B cell (primary cell): ENCODE results near the gene NR5A1. TPM values are rescaled to one million over a fixed set of nuclear protein-coding genes. Genes with fewer than 3 reads are reported as not detected.

Experiments
- ATAC-seq: fragments of 200-7000 bp; cut with Tn5 transposase; one replicate; pipeline ENCODE4 v1.10.0; 2021; ENCODE audit warnings: low read depth, mild to moderate bottlenecking, moderate number of reproducible peaks, moderate library complexity
- CTCF ChIA-PET: fragments of 350-600 bp; sonication (Branson Sonifier 250); formaldehyde crosslinking; loops from one replicate; lab custom pipeline; 2021; ENCODE audit warnings: antibody characterized with exemption, inconsistent platforms; lab: Charles Lee
- POLR2A ChIA-PET: fragments of 350-600 bp; sonication (Branson Sonifier 250); formaldehyde crosslinking; loops from one replicate; lab custom pipeline; 2021; ENCODE audit warnings: antibody characterized with exemption; lab: Charles Lee
- DNase-seq: peaks from one replicate; pipeline ENCODE4 v3.0.0; 2013
- H2AFZ ChIP-seq: 2 replicates; pipeline ENCODE4 v1.6.1; 2012; ENCODE audit warnings: mild to moderate bottlenecking, low read depth, low read length; ENCODE audit not compliant: insufficient read depth, poor library complexity, severe bottlenecking
- H3K27ac ChIP-seq, 2 donors: 1 replicate in 1 of 2; 2 replicates in 1 of 2; pipeline ENCODE4 v1.5.1; 2012 to 2013; ENCODE audit warnings: low read length in 2 of 2, mild to moderate bottlenecking in 2 of 2, moderate library complexity in 1 of 2
- H3K27me3 ChIP-seq, 4 experiments: fragments of 200-600 bp in 1 of 4; sonication (generic) in 1 of 4; replicated peaks in 1 of 4; 1 replicate in 2 of 4; 2 replicates in 2 of 4; pipeline versions ENCODE4 v1.6.1 to v1.7.0; 2013 to 2016; ENCODE audit warnings: low read length in 3 of 4, mild to moderate bottlenecking in 2 of 4, mixed read lengths in 1 of 4, moderate library complexity in 1 of 4; ENCODE audit not compliant: insufficient read depth in 4 of 4, control insufficient read depth in 3 of 4; ENCODE audit errors: control extremely low read depth in 1 of 4
- H3K36me3 ChIP-seq, 2 experiments: replicated peaks in 1 of 2; 1 replicate in 1 of 2; 2 replicates in 1 of 2; pipeline versions ENCODE4 v1.6.1 to v1.7.1; 2013; ENCODE audit warnings: low read length in 1 of 2; ENCODE audit not compliant: insufficient read depth in 2 of 2, control insufficient read depth in 1 of 2; ENCODE audit errors: control extremely low read depth in 1 of 2, extremely low read depth in 1 of 2
- H3K4me1 ChIP-seq, 2 donors: fragments of 200-600 bp in 1 of 2; sonication (generic) in 1 of 2; 1 replicate in 1 of 2; 2 replicates in 1 of 2; pipeline versions ENCODE4 v1.5.1 to v1.6.1; 2013 to 2017; ENCODE audit warnings: low read length in 2 of 2; ENCODE audit not compliant: control insufficient read depth in 2 of 2, insufficient read depth in 2 of 2
- H3K4me2 ChIP-seq: replicated peaks from 2 replicates; pipeline ENCODE3; 2012; ENCODE audit warnings: mild to moderate bottlenecking, low read depth, low read length; ENCODE audit not compliant: poor library complexity, severe bottlenecking
- H3K4me3 ChIP-seq, 5 experiments: fragments of 200-600 bp in 1 of 5; sonication (generic) in 1 of 5; 1 replicate in 3 of 5; 2 replicates in 2 of 5; pipeline versions ENCODE4 v1.5.1 to v1.7.0; 2011 to 2016; ENCODE audit warnings: low read length in 4 of 5, mild to moderate bottlenecking in 4 of 5, low read depth in 2 of 5, control low read depth in 1 of 5, moderate library complexity in 1 of 5; ENCODE audit not compliant: insufficient read depth in 1 of 5; ENCODE audit errors: control extremely low read depth in 1 of 5, extremely low read depth in 1 of 5
- H3K79me2 ChIP-seq: fragments of 200-600 bp; sonication (generic); one replicate; pipeline ENCODE4 v1.6.0; 2016; ENCODE audit warnings: low read length; ENCODE audit not compliant: control insufficient read depth, insufficient read depth
- H3K9ac ChIP-seq: fragments of 200-600 bp; sonication (generic); 2 replicates; pipeline ENCODE4 v1.6.1; 2017; ENCODE audit warnings: mild to moderate bottlenecking, low read length, moderate library complexity
- H3K9me3 ChIP-seq, 3 donors: one replicate each; pipeline versions ENCODE4 v1.6.1 to v1.7.1; 2013; ENCODE audit warnings: low read length in 2 of 3; ENCODE audit not compliant: control insufficient read depth in 2 of 3, insufficient read depth in 1 of 3; ENCODE audit errors: control extremely low read depth in 1 of 3
- H4K20me1 ChIP-seq: 2 replicates; pipeline ENCODE4 v1.6.0; 2012; ENCODE audit warnings: mild to moderate bottlenecking, low read length; ENCODE audit not compliant: insufficient read depth, control insufficient read depth, poor library complexity, severe bottlenecking
- H3K27ac Mint-ChIP-seq: one replicate; pipeline ENCODE4 v1.8.0; 2021; ENCODE audit warnings: mixed read lengths
- H3K27me3 Mint-ChIP-seq: one replicate; pipeline ENCODE4 v1.8.0; 2021; ENCODE audit warnings: mixed read lengths
- H3K4me1 Mint-ChIP-seq: one replicate; pipeline ENCODE4 v1.8.0; 2021; ENCODE audit warnings: mixed read lengths
- H3K4me3 Mint-ChIP-seq: one replicate; pipeline ENCODE4 v1.8.0; 2021; ENCODE audit warnings: mixed read lengths
- H3K9me3 Mint-ChIP-seq: one replicate; pipeline ENCODE4 v1.8.0; 2022; ENCODE audit warnings: mixed read lengths; ENCODE audit not compliant: insufficient read depth
- CTCF ChIP-seq: fragments of 200-600 bp; IDR thresholded peaks from one replicate; pipeline ENCODE4 v1.8.0; 2022; ENCODE audit warnings: antibody characterized with exemption, mild to moderate bottlenecking
- EZH2 ChIP-seq: IDR thresholded peaks from 2 replicates; pipeline ENCODE4 v1.6.1; 2012; ENCODE audit warnings: borderline replicate concordance, low read depth, mild to moderate bottlenecking, moderate library complexity, low read length; ENCODE audit not compliant: insufficient read depth, poor library complexity, severe bottlenecking
- WGBS: methylation state at CpG from one replicate; pipeline ENCODE4 v1.1.5; 2013; ENCODE audit warnings: missing lambda C conversion rate; ENCODE audit not compliant: insufficient coverage; 5-methylcytosine and 5-hydroxymethylcytosine counted together
- intact Hi-C: fragments of 100-400 bp; cut with micrococcal nuclease; formaldehyde crosslinking; loops from one replicate; pipeline ENCODE4 v1.10.0; 2022
- polyA plus RNA-seq: library from polyadenylated mRNA; depleted of rRNA; stranded (reverse); fragments of >200 nt; gene quantifications from 2 replicates; pipeline ENCODE4 v1.2.3, GENCODE V29; 2012
- total RNA-seq, 2 donors: library from RNA; stranded (reverse); fragments of 120-200 nt in 1 of 2; gene quantifications; 1 replicate in 1 of 2; 2 replicates in 1 of 2; pipeline versions ENCODE4 v1.2.3 to v1.2.4, GENCODE V29; 2013 to 2022

NR5A1 gene
- total and polyA plus RNA-seq, 2 donors (not counting 1 experiment from before 2014, with no cell fraction given), result not detected

DNA sequence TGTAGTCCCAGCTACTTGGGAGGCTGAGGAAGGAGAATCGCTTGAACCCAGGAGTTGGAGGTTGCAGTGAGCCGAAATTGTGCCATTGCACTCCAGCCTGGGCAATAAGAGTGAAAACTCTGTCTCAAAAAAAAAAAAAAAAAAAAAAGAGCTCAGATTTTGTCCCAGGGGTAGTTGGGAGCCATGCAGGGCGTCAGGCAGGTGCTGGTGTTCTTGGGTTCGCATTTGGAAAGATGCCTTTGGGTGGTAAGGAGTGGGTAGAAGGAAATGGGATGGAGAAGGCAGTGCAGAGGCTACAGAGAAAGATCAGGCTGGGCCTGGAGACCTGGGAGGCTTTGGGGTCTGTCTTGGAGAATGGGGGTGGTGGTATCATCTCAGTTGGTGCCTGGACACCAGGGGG, 33.0 kb downstream of the NR5A1 start:
- Mint-ChIP-seq H3K4me3 (no peak overlapping the region), H3K27ac (no peak overlapping the region), H3K4me1 (no peaks in the 10 kb centered on the region), H3K27me3 (peaks cover 12% of the 10 kb centered on the region), H3K9me3 (no peaks in the 10 kb centered on the region)
- H3K79me2 ChIP-seq, result no peaks in the 10 kb centered on the region
- H3K4me2 ChIP-seq, result no peak overlapping the region
- TF ChIP-seq EZH2 (no peak), CTCF (no peak)
- H3K36me3 ChIP-seq, result no peaks in the 10 kb centered on the region
- ChIA-PET POLR2A (no interaction called here), CTCF (interaction anchor here (1.3 kb wide), 1 partner anchor 11 kb away, joined by 5 read pairs; no protein-coding TSS in a partner anchor)
- peaks cover 0 to 4% (median 0%) of the 10 kb centered on the region in 3 donors for H3K9me3 ChIP-seq
- ATAC-seq (no peak), DNase-seq (no peak)
- 84% methylated on average over 3 of the region's 4 CpGs for WGBS
- peaks cover 0 to 5% of the 10 kb centered on the region in 2 donors for H3K4me1 ChIP-seq
- H3K4me3 ChIP-seq, result no peak overlapping the region
- H3K27me3 ChIP-seq, result peaks cover 0 to 33% (median 8%) of the 10 kb centered on the region in 4 experiments
- H2AFZ ChIP-seq, result no peak overlapping the region
- intact Hi-C loops, result no loop called here
- H4K20me1 ChIP-seq, result no peaks in the 10 kb centered on the region
- H3K27ac ChIP-seq, result no peak overlapping the region
- H3K9ac ChIP-seq, result no peak overlapping the region

DNA sequence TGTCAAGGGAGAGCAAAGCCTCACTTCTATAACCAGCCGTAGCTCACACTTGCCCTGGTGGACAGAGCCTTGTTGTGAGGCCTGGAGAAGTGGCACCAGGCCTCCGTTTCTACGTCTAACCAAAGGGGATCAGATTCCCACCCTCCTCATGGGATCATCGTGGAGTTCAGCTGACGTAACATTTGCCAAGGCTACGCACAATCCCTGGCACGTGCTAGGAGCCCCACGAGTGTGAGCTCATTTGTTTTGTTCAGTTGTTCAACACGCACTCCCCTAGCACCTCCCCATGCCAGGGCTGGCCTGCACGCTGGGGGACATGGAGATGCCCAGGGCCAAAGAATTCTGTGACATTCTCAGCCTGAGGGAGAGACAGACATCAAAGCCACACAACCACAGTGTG, 33.9 kb downstream of the NR5A1 start:
- Histone ChIP-seq H3K27ac (no peak overlapping the region), H3K4me3 (no peak overlapping the region), H3K27me3 (peaks cover 0 to 24% (median 8%) of the 10 kb centered on the region in 4 experiments), H3K9ac (no peak overlapping the region), H3K9me3 (peaks cover 0 to 4% (median 0%) of the 10 kb centered on the region in 3 donors), H3K79me2 (no peaks in the 10 kb centered on the region), H2AFZ (no peak overlapping the region), H3K4me2 (no peak overlapping the region), H3K36me3 (no peaks in the 10 kb centered on the region), H3K4me1 (peaks cover 0 to 8% of the 10 kb centered on the region in 2 donors), H4K20me1 (no peaks in the 10 kb centered on the region)
- H3K27me3 Mint-ChIP-seq, result peaks cover 14% of the 10 kb centered on the region
- WGBS, result 92% methylated on average over 9 of the region's 10 CpGs
- TF ChIP-seq EZH2 (no peak), CTCF (no peak)
- peaks cover 5% of the 10 kb centered on the region for H3K4me1 Mint-ChIP-seq
- CTCF ChIA-PET, result interaction anchor here (1.3 kb wide), 1 partner anchor 11 kb away, joined by 5 read pairs; no protein-coding TSS in a partner anchor
- H3K27ac Mint-ChIP-seq, result no peak overlapping the region
- POLR2A ChIA-PET, result no interaction called here
- H3K4me3 Mint-ChIP-seq, result no peak overlapping the region
- ATAC-seq (no peak), DNase-seq (no peak)
- H3K9me3 Mint-ChIP-seq, result no peaks in the 10 kb centered on the region
- intact Hi-C loops, result no loop called here
